H9 (cell line): Measurements from ENCODE around the gene F11. TPM values are rescaled to one million over a fixed set of nuclear protein-coding genes. Genes with fewer than 3 reads are reported as not detected.
A peak's percentile ranks its signal among the peaks of the same experiment; 100 is the strongest.

Experiments
- DNase-seq: peaks from one replicate; pipeline ENCODE4 v3.0.0-alpha.2; 2017
- H2AFZ ChIP-seq: one replicate; pipeline ENCODE4 v1.6.1; 2013; ENCODE audit warnings: mild to moderate bottlenecking, low read length, control low read depth, moderate library complexity
- H2AK5ac ChIP-seq: 2 replicates; pipeline ENCODE4 v1.6.1; 2013; ENCODE audit warnings: low read length, control low read depth, mixed read lengths; ENCODE audit not compliant: insufficient read length
- H2BK120ac ChIP-seq: one replicate; pipeline ENCODE4 v1.6.1; 2013; ENCODE audit warnings: low read depth, mild to moderate bottlenecking, low read length, control low read depth, inconsistent platforms; ENCODE audit not compliant: poor library complexity, severe bottlenecking
- H2BK12ac ChIP-seq: 2 replicates; pipeline ENCODE4 v1.6.1; 2013; ENCODE audit warnings: low read length, control low read depth, mixed read lengths, low read depth; ENCODE audit not compliant: insufficient read length
- H2BK15ac ChIP-seq: 2 replicates; pipeline ENCODE4 v1.6.1; 2013; ENCODE audit warnings: low read depth, low read length, control low read depth
- H2BK20ac ChIP-seq: one replicate; pipeline ENCODE4 v1.6.1; 2013; ENCODE audit warnings: low read depth, mild to moderate bottlenecking, low read length, control low read depth, inconsistent platforms; ENCODE audit not compliant: poor library complexity, severe bottlenecking
- H2BK5ac ChIP-seq: 2 replicates; pipeline ENCODE4 v1.6.1; 2013; ENCODE audit warnings: low read length, control low read depth, mixed read lengths; ENCODE audit not compliant: insufficient read length
- H3K14ac ChIP-seq: 2 replicates; pipeline ENCODE4 v1.6.1; 2013; ENCODE audit warnings: low read length, control low read depth; ENCODE audit not compliant: insufficient read depth
- H3K18ac ChIP-seq: 2 replicates; pipeline ENCODE4 v1.6.1; 2013; ENCODE audit warnings: low read depth, mild to moderate bottlenecking, mixed read lengths, low read length, control low read depth; ENCODE audit not compliant: insufficient read length
- H3K23ac ChIP-seq: 2 replicates; pipeline ENCODE4 v1.6.1; 2013; ENCODE audit warnings: low read length, control low read depth, mixed read lengths, low read depth; ENCODE audit not compliant: insufficient read length
- H3K23me2 ChIP-seq: 2 replicates; pipeline ENCODE4 v1.6.1; 2013; ENCODE audit warnings: low read depth, mild to moderate bottlenecking, mixed read lengths, low read length, control low read depth; ENCODE audit not compliant: insufficient read length, poor library complexity, severe bottlenecking
- H3K27ac ChIP-seq: 2 replicates; pipeline ENCODE4 v1.5.1; 2013; ENCODE audit warnings: low read length, control low read depth, mixed read lengths, low read depth; ENCODE audit not compliant: insufficient read length
- H3K27me3 ChIP-seq: 2 replicates; pipeline ENCODE4 v1.6.1; 2013; ENCODE audit warnings: low read length, control low read depth, inconsistent platforms; ENCODE audit not compliant: insufficient read depth
- H3K4ac ChIP-seq: 2 replicates; pipeline ENCODE4 v1.6.1; 2013; ENCODE audit warnings: low read depth, mild to moderate bottlenecking, control low read depth, inconsistent platforms, low read length, moderate library complexity
- H3K4me1 ChIP-seq: 2 replicates; pipeline ENCODE4 v1.6.1; 2013; ENCODE audit warnings: low read length, control low read depth, inconsistent platforms; ENCODE audit not compliant: insufficient read depth
- H3K4me2 ChIP-seq: 2 replicates; pipeline ENCODE4 v1.6.1; 2013; ENCODE audit warnings: low read length, control low read depth, mixed read lengths; ENCODE audit not compliant: insufficient read length, insufficient read depth
- H3K56ac ChIP-seq: 2 replicates; pipeline ENCODE4 v1.6.1; 2013; ENCODE audit warnings: low read depth, mild to moderate bottlenecking, mixed read lengths, low read length, control low read depth; ENCODE audit not compliant: insufficient read length
- H3K79me1 ChIP-seq: 2 replicates; pipeline ENCODE4 v1.6.1; 2013; ENCODE audit warnings: low read depth, mild to moderate bottlenecking, moderate library complexity, low read length, control low read depth, inconsistent platforms; ENCODE audit not compliant: insufficient read depth, poor library complexity, severe bottlenecking
- H3K79me2 ChIP-seq: 2 replicates; pipeline ENCODE4 v1.6.1; 2013; ENCODE audit warnings: low read length, control low read depth, inconsistent platforms; ENCODE audit not compliant: insufficient read depth
- H3K9ac ChIP-seq: 2 replicates; pipeline ENCODE4 v1.6.1; 2013; ENCODE audit warnings: low read length, control low read depth, mixed read lengths; ENCODE audit not compliant: insufficient read length; ENCODE audit errors: extremely low read depth
- H3K9me3 ChIP-seq: one replicate; pipeline ENCODE4 v1.6.1; 2013; ENCODE audit warnings: low read depth, low read length, inconsistent platforms; ENCODE audit not compliant: control insufficient read depth
- H3T11ph ChIP-seq: one replicate; pipeline ENCODE4 v1.6.1; 2013; ENCODE audit warnings: mild to moderate bottlenecking, low read length, control low read depth, inconsistent platforms
- H4K20me1 ChIP-seq: one replicate; pipeline ENCODE4 v1.6.1; 2013; ENCODE audit not compliant: control insufficient read depth, insufficient read length, insufficient read depth
- H4K5ac ChIP-seq: 2 replicates; pipeline ENCODE4 v1.6.1; 2013; ENCODE audit warnings: low read depth, mild to moderate bottlenecking, mixed read lengths, low read length, control low read depth; ENCODE audit not compliant: insufficient read length
- H4K8ac ChIP-seq: replicated peaks from 2 replicates; pipeline ENCODE4 v1.6.1; 2013; ENCODE audit warnings: low read length, control low read depth, mixed read lengths, low read depth; ENCODE audit not compliant: insufficient read length
- H4K91ac ChIP-seq: 2 replicates; pipeline ENCODE4 v1.6.1; 2013; ENCODE audit warnings: low read depth, mild to moderate bottlenecking, moderate library complexity, mixed read lengths, low read length, control low read depth; ENCODE audit not compliant: insufficient read length
- H3K27ac Mint-ChIP-seq, 3 experiments: 2 replicates in 2 of 3; 3 replicates in 1 of 3; pipeline ENCODE4 v1.8.0; 2020 to 2021; ENCODE audit warnings: mixed read lengths in 3 of 3, mild to moderate bottlenecking in 1 of 3, moderate library complexity in 1 of 3
- H3K27me3 Mint-ChIP-seq: 2 replicates; pipeline ENCODE4 v1.8.0; 2021; ENCODE audit warnings: low read depth, mild to moderate bottlenecking, moderate library complexity, mixed read lengths
- H3K36me3 Mint-ChIP-seq, 3 experiments: 2 replicates in 2 of 3; 3 replicates in 1 of 3; pipeline ENCODE4 v1.8.0; 2020 to 2021; ENCODE audit warnings: low read depth in 3 of 3, mixed read lengths in 3 of 3; ENCODE audit not compliant: insufficient read depth in 1 of 3
- H3K4me1 Mint-ChIP-seq, 2 experiments: 2 replicates each; pipeline ENCODE4 v1.8.0; 2020; ENCODE audit warnings: mixed read lengths in 2 of 2
- H3K4me3 Mint-ChIP-seq, 2 experiments: 2 replicates in 1 of 2; 3 replicates in 1 of 2; pipeline ENCODE4 v1.8.0; 2020 to 2021; ENCODE audit warnings: mild to moderate bottlenecking in 2 of 2, mixed read lengths in 2 of 2, moderate library complexity in 1 of 2
- H3K9me3 Mint-ChIP-seq, 2 experiments: 2 replicates in 1 of 2; 3 replicates in 1 of 2; pipeline ENCODE4 v1.8.0; 2020; ENCODE audit warnings: mild to moderate bottlenecking in 2 of 2, mixed read lengths in 2 of 2, moderate library complexity in 1 of 2
- CTCF ChIP-seq: fragments of 200-600 bp; sonication (generic); conservative IDR thresholded peaks from 3 replicates; pipeline ENCODE4 v1.8.0; 2021; ENCODE audit warnings: antibody characterized with exemption, mild to moderate bottlenecking
- total RNA-seq: library from RNA; stranded (reverse); gene quantifications from 2 replicates; pipeline ENCODE4 v1.2.1, GENCODE V29; 2021

The F11 gene
- total RNA-seq, 1 experiment from 2014 or later = 0.50 TPM

- no peak for TF ChIP-seq CTCF
- H3K27ac ChIP-seq = no peak overlapping the region
- no peak overlapping the region for H3K4me3 Mint-ChIP-seq
These were observed 40.1 kb upstream of the F11 start for GRCh38 chr4:186225848-186226247.

More at GRCh38 chr4:186225848-186226247, 40.1 kb upstream of the F11 start:
- no peak overlapping the region for H2BK15ac ChIP-seq
- Mint-ChIP-seq H3K4me1 (peaks cover 14 to 34% of the 10 kb centered on the region in 2 experiments), H3K36me3 (peaks cover 29 to 46% (median 32%) of the 10 kb centered on the region in 3 experiments), H3K9me3 (peaks cover 34 to 39% of the 10 kb centered on the region in 2 experiments), H3K27me3 (peaks cover 8% of the 10 kb centered on the region), H3K27ac (peak overlapping the region in 2 of 3 experiments; percentile 32 to 40; a peak in 2 of 7 replicates)
- no peak overlapping the region for H2BK12ac ChIP-seq
- H3K18ac ChIP-seq = no peak overlapping the region
- H4K5ac ChIP-seq = no peak overlapping the region
- peaks cover 25% of the 10 kb centered on the region for H3K9me3 ChIP-seq
- no peaks in the 10 kb centered on the region for H4K20me1 ChIP-seq
- no peak overlapping the region for H3K56ac ChIP-seq
- H3K9ac ChIP-seq = no peak overlapping the region
- H2BK5ac ChIP-seq = no peak overlapping the region
- H3K4me1 ChIP-seq = no peaks in the 10 kb centered on the region; the same call in 1 of the 2 replicates
- no peak overlapping the region for H3K4me2 ChIP-seq
- H3K23me2 ChIP-seq = no peaks in the 10 kb centered on the region
- no peak overlapping the region for H3T11ph ChIP-seq
- DNase-seq = no peak
- no peaks in the 10 kb centered on the region for H3K79me2 ChIP-seq
- no peak overlapping the region for H4K8ac ChIP-seq
- H4K91ac ChIP-seq = no peak overlapping the region
- H3K14ac ChIP-seq = no peak overlapping the region
- H3K79me1 ChIP-seq = no peaks in the 10 kb centered on the region
- H2AK5ac ChIP-seq = no peak overlapping the region
- H2AFZ ChIP-seq = no peak overlapping the region
- H3K27me3 ChIP-seq = no peaks in the 10 kb centered on the region
- no peak overlapping the region for H3K23ac ChIP-seq
- H2BK20ac ChIP-seq = no peak overlapping the region
- H2BK120ac ChIP-seq = no peak overlapping the region
- no peak overlapping the region for H3K4ac ChIP-seq
